Sigmoid colon (tissue), 4 donors: Measurements from ENCODE around the gene PXDN.
"Not testable (repeated sequence)": the region's sequence is repeated elsewhere in the genome, so short reads cannot be mapped to it uniquely, and the experiment has no call there.

Experiments
- CTCF ChIP-seq, 4 experiments: fragments of 450-650 bp in 3 of 4; fragments of 200-600 bp in 1 of 4; IDR thresholded peaks; one replicate each; pipeline ENCODE4 v1.5.1; 2016 to 2019; ENCODE audit warnings: antibody characterized with exemption in 4 of 4, mild to moderate bottlenecking in 3 of 4, moderate library complexity in 2 of 4
- EP300 ChIP-seq, 4 donors: sonication (generic); formaldehyde crosslinking; IDR thresholded peaks; one replicate each; pipeline ENCODE4 v1.6.1; 2017; ENCODE audit warnings: antibody characterized with exemption in 4 of 4
- POLR2A ChIP-seq, 2 donors: fragments of 450-650 bp; IDR thresholded peaks; one replicate each; pipeline ENCODE4 v1.6.1; 2016; ENCODE audit warnings: antibody characterized with exemption in 2 of 2, mild to moderate bottlenecking in 2 of 2, moderate library complexity in 2 of 2
- POLR2AphosphoS5 ChIP-seq, 4 donors: sonication (generic); formaldehyde crosslinking; IDR thresholded peaks; one replicate each; pipeline ENCODE4 v1.6.1; 2017; ENCODE audit warnings: antibody characterized with exemption in 4 of 4

GRCh38 chr2:1757146-1757545 is 12.8 kb upstream of the PXDN start:
- TF ChIP-seq CTCF, EP300, POLR2A, POLR2AphosphoS5 (IDR thresholded peaks at IDR 0.05): not testable (repeated sequence)
